ENCODE data around the gene LRCH1.

DNA sequence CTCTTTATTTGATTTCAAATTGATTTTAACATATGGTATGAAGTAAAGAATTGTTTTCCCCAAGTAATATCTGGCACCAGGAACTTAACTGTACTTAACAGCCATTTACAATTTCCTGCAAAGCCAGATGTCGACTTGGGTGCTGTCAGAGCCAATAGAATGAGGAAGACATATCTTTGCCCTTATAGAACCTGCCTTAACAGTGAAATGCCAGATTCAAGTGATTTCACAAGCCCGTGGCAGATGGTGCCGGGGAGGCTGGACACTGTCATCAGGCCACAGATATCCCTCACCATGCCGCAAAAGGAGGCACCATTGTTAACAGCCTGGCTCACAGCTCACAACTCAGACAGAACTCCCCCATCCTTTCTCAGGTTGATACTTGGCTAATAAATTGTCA, 195.3 kb downstream of the LRCH1 start:
- TF ChIP-seq CTCF (IDR thresholded peaks at IDR 0.05) (no peak), POLR2A (IDR thresholded peaks at IDR 0.05) (no peak)
